GM19238 (cell line): Measurements from ENCODE around the gene UNC93A.
"Not testable (repeated sequence)": the region's sequence is repeated elsewhere in the genome, so short reads cannot be mapped to it uniquely, and the experiment has no call there.

Source experiments
- DNase-seq: peaks from one replicate; pipeline ENCODE4 v3.0.0; 2011; ENCODE audit warnings: low spot score; ENCODE audit not compliant: insufficient read length

The UNC93A gene

DNA sequence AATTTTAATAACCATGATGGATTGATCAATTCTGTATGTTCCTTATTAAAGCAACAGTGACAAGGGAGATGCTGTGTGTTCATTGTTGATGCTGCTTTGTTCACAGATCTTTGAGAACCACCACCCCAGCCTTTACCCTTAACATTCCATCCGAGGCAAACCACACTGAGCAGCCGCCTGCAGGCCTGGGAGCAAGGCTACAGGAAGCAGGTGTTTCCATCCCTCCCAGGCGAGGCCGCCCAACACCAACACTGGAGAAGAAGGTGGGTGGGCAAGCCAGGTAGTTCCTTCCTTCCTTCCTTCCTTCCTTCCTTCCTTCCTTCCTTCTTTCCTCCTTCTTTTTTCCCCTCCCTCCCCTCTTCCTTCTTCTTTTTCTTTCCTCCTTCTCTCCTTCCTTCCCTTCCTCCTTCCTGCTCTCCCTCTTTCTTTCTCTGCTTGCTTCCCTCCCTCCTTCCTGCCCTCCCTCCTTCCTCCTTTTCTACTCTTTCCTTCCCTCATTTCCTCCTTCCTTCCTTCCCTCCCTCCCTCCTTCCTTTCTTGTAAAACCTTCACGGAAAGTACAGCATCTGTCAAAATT is 47.5 kb downstream of the UNC93A start:
- no peak for DNase-seq

GRCh38 chr6:167341038-167341583 is 50.0 kb downstream of the UNC93A start:
- DNase-seq: no peak

DNA sequence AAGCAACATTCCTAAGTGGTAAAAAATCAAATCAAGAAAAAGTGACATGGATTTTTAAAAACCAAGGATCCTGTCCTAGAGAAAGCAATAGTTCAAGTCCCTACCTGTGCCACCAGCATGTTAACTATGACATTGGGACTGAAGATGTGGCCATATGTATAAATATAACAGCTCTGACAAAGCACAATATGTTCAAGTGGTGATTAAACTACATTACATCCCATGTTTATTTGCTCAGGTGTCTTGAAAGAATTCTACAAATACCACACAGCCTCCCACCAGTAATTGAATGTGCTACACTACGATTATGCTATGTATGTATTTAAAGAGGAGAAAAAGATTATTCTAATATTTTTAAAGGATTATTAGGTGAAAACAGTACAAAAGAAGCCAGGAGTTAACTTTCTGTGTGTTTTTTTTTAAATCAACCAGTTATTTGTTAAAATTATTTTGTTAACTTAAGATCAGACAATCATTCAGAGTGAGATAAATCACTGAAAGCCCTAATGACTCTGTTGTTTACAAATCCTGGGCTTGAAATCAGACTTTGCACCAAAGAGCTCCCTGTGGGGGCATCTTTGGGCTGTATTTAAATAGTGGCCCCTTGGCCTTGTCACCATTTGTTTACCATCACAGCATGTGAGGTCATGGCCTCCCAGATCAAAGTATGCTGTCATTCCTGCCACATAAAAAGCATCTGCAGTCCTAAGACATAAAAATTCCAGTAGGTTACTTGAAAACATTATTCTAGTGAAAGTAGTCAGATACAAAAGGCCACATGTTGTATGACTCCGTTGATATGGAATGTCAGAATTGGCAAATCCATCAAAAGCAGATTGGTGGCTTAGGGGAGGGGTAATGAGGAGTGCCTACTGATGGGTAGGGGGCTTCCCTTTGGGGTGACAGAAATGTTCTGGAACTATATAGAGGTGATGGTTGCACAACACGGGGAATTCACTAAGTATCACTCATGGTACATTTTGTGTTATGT is 50.8 kb downstream of the UNC93A start:
- no peak for DNase-seq

DNA sequence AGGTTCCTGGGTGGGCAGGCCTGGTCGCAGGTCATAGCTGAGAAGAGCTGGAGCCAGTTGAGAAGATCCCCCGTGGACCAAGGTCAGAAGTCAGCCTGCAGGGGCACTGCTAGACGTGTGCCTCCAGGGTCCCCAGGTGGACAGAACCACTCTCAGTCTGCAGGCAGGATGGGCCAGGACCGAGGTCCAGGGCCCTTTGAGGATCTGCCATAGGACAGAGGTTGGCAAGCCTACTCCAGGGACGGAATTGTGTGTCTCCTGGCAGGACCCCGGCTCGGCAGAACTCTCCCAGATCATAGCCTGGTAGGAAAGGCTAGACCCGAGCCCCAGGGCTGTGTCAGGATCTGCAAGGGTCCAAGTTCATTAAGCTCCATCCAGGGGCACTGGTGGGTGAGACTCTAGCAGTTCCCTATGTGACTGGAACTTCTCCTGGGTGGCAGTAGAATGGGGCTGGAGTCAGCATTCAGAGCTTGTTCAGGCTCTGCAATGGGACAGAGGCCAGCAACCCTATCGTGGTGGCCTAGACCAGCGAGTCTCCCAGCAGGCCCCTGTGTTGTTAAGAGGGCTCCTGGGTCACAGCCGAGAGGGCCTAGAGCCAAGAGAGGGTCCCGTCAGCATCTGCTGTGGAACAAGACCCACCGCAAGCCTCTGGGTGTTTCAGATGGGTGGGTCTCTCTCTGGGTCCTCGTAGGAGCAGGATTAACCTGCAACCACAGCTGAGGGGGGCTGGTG is 51.9 kb downstream of the UNC93A start:
- DNase-seq: no peak

DNA sequence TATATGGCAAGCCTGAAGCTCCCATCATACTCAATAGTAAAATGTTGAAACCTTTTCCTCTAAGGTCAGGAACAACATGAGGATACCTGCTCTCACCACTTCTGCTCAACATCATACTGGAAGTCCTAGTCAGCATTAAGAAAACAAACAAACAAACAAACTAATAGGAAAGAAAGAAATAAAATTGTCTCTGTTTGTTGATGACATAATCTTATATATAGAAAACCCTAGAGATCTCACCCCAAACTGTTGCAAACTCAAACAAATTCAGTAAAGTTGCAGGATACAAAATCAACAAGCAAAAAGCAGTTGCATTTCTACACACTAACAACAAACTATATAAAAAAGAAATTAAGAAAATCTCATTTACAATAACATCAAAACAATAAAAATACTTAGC is 54.2 kb downstream of the UNC93A start:
- no peak for DNase-seq

DNA sequence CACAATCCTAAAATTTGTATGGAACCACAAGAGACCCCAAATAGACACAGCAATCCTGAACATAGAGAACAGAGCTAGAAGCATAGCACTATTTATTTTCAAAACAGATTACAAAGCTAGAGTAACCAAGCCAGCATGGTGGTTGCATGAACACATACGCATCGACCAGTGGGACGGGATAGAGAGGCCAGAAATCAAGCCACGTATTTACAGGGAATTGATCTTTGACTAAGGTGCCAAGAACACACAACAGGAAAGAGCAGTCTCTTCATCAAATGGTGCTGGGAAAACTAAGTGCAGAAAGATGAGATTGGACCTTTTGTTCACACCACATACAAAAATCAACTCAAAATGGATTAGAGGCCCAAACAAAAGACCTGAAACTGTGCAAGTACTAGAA is 54.8 kb downstream of the UNC93A start:
- no peak for DNase-seq

DNA sequence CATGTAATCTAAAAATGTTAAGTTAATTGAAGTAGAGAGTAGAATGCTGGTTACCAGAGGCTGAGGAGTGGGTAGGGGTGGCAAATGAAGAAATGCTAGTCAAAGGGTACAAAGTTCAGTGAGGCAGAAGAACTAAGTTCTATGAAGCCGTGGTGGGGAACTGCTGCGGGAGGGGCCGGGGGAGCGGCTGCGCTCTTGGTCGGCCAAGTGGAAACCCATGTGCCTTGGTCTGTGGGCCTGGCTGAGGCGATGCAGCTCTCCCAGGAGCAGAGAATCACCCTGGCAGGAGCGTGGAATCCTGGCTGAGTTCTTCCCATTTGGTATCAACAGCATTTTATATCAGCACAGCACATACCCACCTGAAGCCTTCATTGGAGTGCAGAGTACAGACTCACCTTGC is 56.1 kb downstream of the UNC93A start:
- no peak for DNase-seq

GRCh38 chr6:167349631-167350274 is 58.6 kb downstream of the UNC93A start:
- no peak for DNase-seq

DNA sequence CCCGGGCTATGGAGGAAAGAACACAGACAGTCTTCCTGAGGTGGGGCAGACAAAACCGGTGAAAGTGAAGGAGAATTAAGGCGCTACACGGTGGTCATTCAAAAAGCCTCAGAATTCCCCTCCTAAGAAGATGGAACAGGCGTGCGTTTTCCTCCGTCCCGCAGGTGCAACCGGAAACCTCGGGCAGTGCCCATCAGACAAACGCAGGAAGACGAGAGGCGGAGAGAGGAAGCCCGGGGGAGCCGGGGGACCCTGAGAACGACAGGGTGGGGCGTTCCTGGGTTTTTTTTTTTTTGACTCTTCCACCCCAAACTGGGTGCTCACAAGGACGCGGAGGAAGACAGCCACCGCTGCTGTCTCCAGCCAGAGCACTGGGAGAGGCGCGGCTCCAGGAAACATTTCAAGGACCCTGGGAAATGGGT is 59.2 kb downstream of the UNC93A start:
- no peak for DNase-seq

DNA sequence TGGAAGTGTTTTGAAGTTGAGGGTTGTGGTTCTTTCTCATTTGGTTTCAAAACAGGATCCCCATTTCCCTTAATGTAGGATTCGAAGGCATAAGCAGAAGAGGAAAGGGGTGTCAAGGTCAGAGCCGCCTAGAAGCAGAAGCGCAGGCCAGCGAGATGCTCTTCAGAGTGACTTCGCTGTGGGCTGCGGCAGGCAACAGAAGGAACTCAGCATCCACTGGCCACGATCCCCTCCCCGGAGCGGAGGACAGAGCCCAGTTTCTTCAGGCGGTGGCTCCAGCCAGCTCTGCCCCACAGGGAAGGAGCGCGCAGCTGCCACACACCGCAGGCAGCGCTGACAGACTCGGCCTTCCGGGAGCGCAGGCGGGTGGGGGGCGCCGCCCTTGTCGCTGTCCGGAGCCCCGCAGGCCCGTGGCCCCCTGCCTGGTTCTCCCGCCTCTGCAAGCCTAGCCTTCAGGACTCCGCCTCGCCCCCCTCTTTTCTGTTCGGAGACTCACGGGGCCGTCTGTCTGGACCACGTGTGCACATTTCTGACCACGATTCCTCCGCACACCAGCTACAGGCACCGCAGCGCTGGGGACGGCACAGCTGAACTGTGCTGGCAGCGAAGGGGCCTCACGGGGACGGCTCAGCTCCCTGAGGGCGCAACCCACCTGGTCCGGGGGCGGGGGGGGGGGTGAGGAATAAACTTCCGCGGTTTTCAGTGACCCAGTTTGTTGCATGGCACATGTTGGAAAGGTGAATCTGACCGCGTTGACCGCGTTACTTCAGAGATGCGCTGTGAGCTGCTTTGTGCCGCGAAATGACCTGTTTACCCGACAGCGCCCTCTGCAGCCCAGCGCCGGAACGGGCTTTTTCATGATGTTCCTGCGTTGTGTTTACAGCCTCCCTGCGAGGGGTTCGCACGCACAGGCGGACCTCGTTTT is 59.9 kb downstream of the UNC93A start:
- peak; percentile 34 for DNase-seq

GRCh38 chr6:167351656-167352345 is 60.7 kb downstream of the UNC93A start:
- DNase-seq: no peak

DNA sequence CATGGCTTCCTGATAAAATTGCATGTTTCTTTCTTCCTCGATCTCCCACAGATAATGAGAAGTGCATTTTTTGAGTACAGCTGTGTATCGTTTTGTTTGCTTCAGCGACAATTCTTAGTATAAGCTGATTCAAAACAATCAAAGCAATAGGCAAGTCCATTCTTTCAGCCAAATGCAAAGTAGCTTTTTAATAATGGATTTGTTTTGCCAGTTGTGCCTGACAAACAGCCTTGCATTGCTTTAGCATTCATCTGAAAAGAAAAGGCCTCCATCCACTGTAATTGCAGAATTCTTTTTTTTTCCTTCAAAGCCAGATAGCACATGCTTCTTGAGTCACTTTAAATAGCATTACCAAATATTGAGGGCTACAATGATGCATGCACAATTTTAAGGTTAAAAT is 65.8 kb downstream of the UNC93A start:
- no peak for DNase-seq

DNA sequence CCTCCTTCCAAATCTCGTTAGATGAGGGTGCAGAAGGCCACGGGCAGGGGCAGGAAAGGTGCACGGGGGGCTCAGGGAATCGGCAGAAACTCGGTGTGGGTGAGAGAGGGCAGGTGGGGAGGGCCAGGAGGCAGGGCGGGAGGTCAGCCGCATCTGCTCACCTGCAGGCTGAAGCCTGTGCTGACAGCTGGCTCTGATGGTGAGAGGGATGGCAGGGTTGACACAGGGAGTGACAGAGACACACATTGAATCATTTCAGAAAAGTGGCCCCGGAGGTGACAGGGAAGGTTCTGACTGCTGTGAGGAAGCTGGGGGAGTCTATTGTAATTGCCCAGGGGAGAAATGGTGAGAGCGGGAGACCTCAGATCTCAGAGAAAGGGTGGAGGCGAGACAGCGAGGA is 67.3 kb downstream of the UNC93A start:
- DNase-seq: not testable (repeated sequence)

DNA sequence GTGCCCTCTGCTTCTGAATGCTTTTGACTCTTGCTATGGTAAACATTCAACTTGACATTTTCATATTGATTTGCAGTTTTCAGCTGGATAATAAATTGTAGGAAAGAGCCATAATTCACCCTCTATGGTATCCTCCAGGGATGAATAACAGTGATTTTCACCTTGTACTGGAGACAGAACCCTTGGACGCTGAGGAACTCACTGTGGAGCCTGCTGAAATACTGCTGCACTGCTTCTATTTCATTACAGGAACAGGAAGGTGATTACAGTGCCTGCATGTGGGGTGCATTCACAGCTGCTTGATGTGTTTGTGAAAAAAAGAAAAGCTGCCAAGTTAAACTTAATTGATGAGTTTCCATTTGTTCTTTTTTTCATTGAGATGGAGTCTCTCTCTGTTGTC is 70.1 kb downstream of the UNC93A start:
- not testable (repeated sequence) for DNase-seq
